Lower leg skin (tissue), 4 donors: ENCODE data around the gene GADD45GIP1. TPM values are rescaled to one million over a fixed set of nuclear protein-coding genes. Genes with fewer than 3 reads are reported as not detected.
A peak's percentile ranks its signal among the peaks of the same experiment; 100 is the strongest.

Source experiments
- DNase-seq, 2 donors: peaks; one replicate each; pipeline ENCODE4 v3.0.0-alpha.2; 2019; ENCODE audit warnings: low spot score in 2 of 2
- H3K4me3 ChIP-seq: fragments of 200-600 bp; sonication (generic); 2 replicates; pipeline ENCODE4 v1.5.1; 2017; ENCODE audit warnings: mild to moderate bottlenecking, low read depth; ENCODE audit not compliant: poor library complexity, severe bottlenecking
- CTCF ChIP-seq, 3 donors: fragments of 450-650 bp; IDR thresholded peaks; one replicate each; pipeline ENCODE4 v1.5.1; 2016; ENCODE audit warnings: antibody characterized with exemption in 3 of 3, mild to moderate bottlenecking in 3 of 3, moderate library complexity in 2 of 3
- POLR2A ChIP-seq, 2 donors: fragments of 450-650 bp; IDR thresholded peaks; one replicate each; pipeline ENCODE4 v1.6.1; 2016 to 2017; ENCODE audit warnings: antibody characterized with exemption in 2 of 2, mild to moderate bottlenecking in 1 of 2, moderate library complexity in 1 of 2
- WGBS, 2 donors: methylation state at CpG; one replicate each; pipeline ENCODE4 v1.1.5; 2018; 5-methylcytosine and 5-hydroxymethylcytosine counted together
- intact Hi-C: fragments of 100-400 bp; cut with DNase I; formaldehyde crosslinking; loops from one replicate; pipeline ENCODE4 v1.15.0; 2023; ENCODE audit warnings: low total_unique reads
- total RNA-seq, 4 donors: library from RNA; depleted of rRNA; stranded (reverse); fragments of >200 nt; gene quantifications; one replicate each; pipeline ENCODE4 v1.1.0, GENCODE V29; 2016

GADD45GIP1 gene
- total RNA-seq, 4 donors from 2014 or later: 21.8 to 42.3 (median 29.7) TPM

- peak within 1 kb of the TSS; percentile 44 for H3K4me3 ChIP-seq
- 0 to 1% methylated on average over 34 to 59 of the region's 62 CpGs for WGBS, 2 donors
- intact Hi-C loops: loop anchor here (10.0 kb wide), 1 partner anchor 61 kb away; the partner anchor contains the start of genes DNASE2 and KLF1
- DNase-seq: peak; percentile 95 to 99
- TF ChIP-seq POLR2A (IDR thresholded peaks at IDR 0.05) (peak in 1 of 2 donors; percentile 91), CTCF (IDR thresholded peaks at IDR 0.05) (no peak)
Observed at GRCh38 chr19:12945479-12946091, 11.4 kb downstream of the GADD45GIP1 start, which contains the start of gene RAD23A. Gene RAD23A (plus strand): TSS chr19:12945862. CDS start chr19:12945949, 87 bp downstream.

GRCh38 chr19:12944104-12944674 lies 12.8 kb downstream of the GADD45GIP1 start:
- DNase-seq: no peak
- H3K4me3 ChIP-seq: no peak overlapping the region
- TF ChIP-seq CTCF (IDR thresholded peaks at IDR 0.05) (no peak), POLR2A (IDR thresholded peaks at IDR 0.05) (no peak)
- intact Hi-C loops: loop anchor here (10.0 kb wide), 1 partner anchor 59 kb away; the partner anchor contains the start of genes DNASE2 and KLF1
- 47 to 69% methylated on average over 2 of the region's 2 CpGs for WGBS, 2 donors

- 78 to 80% methylated on average over 18 of the region's 18 CpGs for WGBS, 2 donors
- H3K4me3 ChIP-seq: no peak overlapping the region
- no peak for DNase-seq
- no peak for TF ChIP-seq CTCF (IDR thresholded peaks at IDR 0.05)
- no peak for TF ChIP-seq POLR2A (IDR thresholded peaks at IDR 0.05)
- intact Hi-C loops: loop anchor here (10.0 kb wide), 1 partner anchor 59 kb away; the partner anchor contains the start of genes DNASE2 and KLF1
Observed at GRCh38 chr19:12943437-12944044, 13.5 kb downstream of the GADD45GIP1 start.

- WGBS, 2 donors: 72 to 86% methylated on average over 2 of the region's 2 CpGs
- intact Hi-C loops: loop anchor here (10.0 kb wide), 1 partner anchor 56 kb away; the partner anchor contains the start of genes DNASE2 and KLF1
- no peak for DNase-seq
- no peak overlapping the region for H3K4me3 ChIP-seq
- TF ChIP-seq POLR2A (IDR thresholded peaks at IDR 0.05) (no peak), CTCF (IDR thresholded peaks at IDR 0.05) (no peak)
Observed at GRCh38 chr19:12940897-12941296, 16.1 kb downstream of the GADD45GIP1 start.

GRCh38 chr19:12939975-12940423 lies 17.0 kb downstream of the GADD45GIP1 start:
- WGBS, 2 donors: 60 to 66% methylated on average over 10 of the region's 10 CpGs
- intact Hi-C loops: loop anchor here (10.0 kb wide), 1 partner anchor 55 kb away; the partner anchor contains the start of genes DNASE2 and KLF1
- DNase-seq: no peak
- H3K4me3 ChIP-seq: no peak overlapping the region
- TF ChIP-seq POLR2A (IDR thresholded peaks at IDR 0.05) (no peak), CTCF (IDR thresholded peaks at IDR 0.05) (no peak)
